ENCODE data around the gene TBC1D24.

TBC1D24 gene

DNA sequence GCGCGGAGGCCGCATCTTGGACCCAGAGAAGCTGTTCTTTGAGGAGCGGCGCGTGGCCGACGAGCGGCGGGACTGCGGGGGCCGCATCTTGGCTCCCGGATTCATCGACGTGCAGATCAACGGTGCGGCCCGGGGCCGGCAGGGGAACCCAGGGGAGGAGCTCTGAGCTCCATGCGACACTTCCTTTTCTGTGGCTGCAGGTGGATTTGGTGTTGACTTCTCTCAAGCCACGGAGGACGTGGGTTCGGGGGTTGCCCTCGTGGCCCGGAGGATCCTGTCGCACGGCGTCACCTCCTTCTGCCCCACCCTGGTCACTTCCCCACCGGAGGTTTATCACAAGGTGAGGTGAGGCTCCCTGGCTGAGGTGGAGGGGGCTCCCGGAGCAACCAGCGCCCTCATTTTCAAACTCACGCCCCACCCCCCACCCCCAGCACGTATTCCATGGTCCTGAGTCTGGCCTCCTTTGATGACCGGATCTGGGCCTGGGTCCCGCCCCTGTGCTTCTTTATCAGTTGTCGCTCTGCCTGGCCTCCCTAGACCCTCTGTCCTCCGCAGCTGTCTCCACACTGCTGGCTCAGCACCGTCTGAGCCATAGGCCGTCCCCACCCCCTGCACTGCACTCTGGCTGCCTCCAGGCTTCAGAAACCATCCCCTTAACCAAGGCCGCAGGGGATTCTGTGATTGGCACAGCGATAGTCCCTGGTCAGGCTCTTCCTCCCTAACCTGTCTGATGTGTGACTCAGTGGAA, 46.0 kb downstream of the TBC1D24 start:
- Histone ChIP-seq H3K27ac (ENCODE audit: low read length) (peak overlapping the region; percentile 11), H3K9ac (ENCODE audit: low read length in 2 of 2) (peak overlapping the region; percentile 6 to 71), H3K9me3 (ENCODE audit: control insufficient read depth in 2 of 2, low read length in 2 of 2) (no peaks in the 10 kb centered on the region), H3K4me3 (ENCODE audit: low read length in 2 of 2) (peak overlapping the region; percentile 72 to 75), H3K4me1 (ENCODE audit: control insufficient read depth, insufficient read depth, low read length) (peaks cover 49% of the 10 kb centered on the region), H3K36me3 (ENCODE audit: control insufficient read depth in 2 of 2, insufficient read depth in 2 of 2, low read length in 2 of 2) (peaks cover 9 to 16% of the 10 kb centered on the region in 2 donors), H3K27me3 (ENCODE audit: control insufficient read depth in 1 of 2, insufficient read depth in 2 of 2, low read length in 2 of 2) (no peaks in the 10 kb centered on the region)

DNA sequence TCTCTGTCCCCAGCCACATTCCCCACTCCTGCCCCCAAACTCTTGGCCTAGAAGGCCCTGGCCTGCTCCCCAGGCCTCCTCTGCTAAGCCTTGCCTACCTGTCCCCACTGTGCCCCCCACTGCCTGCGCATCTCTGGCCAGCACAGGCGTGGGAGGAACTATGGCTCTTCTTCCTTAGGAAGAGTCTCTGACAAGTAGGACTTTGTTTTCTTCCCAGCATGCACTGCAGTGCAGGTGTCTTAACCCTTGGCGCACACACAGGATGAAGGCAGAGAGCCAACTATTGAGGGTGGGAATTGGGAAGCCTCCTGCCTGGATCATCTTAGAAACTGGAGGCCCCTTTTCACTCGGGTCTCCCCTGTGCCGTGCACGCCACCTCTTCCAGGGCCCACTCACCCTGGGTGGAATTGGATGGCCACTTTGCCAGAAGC, 48.9 kb downstream of the TBC1D24 start:
- Histone ChIP-seq H3K36me3 (ENCODE audit: control insufficient read depth in 2 of 2, insufficient read depth in 2 of 2, low read length in 2 of 2) (peaks cover 16 to 34% of the 10 kb centered on the region in 2 donors), H3K4me1 (ENCODE audit: control insufficient read depth, insufficient read depth, low read length) (peaks cover 20% of the 10 kb centered on the region), H3K9ac (ENCODE audit: low read length in 2 of 2) (no peak overlapping the region), H3K4me3 (ENCODE audit: low read length in 2 of 2) (no peak overlapping the region), H3K27ac (ENCODE audit: low read length) (no peak overlapping the region), H3K9me3 (ENCODE audit: control insufficient read depth in 2 of 2, low read length in 2 of 2) (no peaks in the 10 kb centered on the region), H3K27me3 (ENCODE audit: control insufficient read depth in 1 of 2, insufficient read depth in 2 of 2, low read length in 2 of 2) (no peaks in the 10 kb centered on the region)

DNA sequence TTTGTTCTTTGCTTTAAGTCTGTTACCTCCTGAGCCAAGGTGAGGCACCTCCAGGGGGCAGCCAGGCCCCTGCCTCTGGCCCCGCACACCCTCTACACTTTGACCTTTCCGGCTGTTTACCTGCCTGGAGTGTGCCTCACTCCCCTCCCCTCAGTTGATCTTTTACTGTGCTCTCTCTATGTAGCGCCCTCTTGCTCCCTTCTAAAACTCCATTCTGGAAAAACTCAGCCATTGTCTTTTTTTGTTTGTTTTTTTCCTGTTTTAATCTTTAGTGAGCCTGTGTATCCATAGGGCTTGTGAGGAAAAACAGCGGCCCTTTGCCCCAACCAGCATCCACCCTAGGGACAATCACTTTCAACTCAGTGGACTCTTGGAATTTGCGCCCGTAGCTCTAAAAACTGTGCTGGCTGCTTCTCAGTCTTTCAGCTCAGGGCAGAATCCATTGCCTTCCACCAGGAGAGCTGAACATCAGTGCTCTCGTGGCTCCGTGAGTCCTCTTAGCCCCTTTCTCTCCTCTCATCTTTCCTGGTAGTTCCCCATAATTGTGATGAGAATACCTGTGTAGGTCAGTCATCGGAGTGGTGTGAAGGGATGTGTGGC, 49.5 kb downstream of the TBC1D24 start:
- no peak overlapping the region for H3K9ac ChIP-seq (ENCODE audit: low read length in 2 of 2)

DNA sequence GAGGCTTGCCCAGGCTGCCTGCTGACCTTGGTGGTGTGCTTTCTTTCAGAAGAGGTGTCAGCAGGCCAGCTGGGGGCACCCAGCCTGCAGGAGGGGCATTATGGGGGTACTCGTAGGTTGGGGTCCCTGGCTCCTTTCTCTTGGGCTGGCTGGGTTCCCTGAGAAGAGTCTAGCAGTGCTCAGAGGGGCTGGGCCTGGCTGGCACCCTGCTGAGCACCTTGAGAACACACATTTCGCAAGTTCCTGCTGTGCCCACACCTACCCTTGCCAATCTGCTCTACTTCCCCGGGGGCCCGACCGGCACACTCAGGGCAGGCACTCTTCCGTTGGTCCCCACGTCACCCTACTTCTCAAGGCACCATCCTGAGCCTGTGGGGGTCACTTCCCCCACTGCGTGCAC, 51.2 kb downstream of the TBC1D24 start:
- Histone ChIP-seq H3K27ac (ENCODE audit: low read length) (no peak overlapping the region), H3K9me3 (ENCODE audit: control insufficient read depth in 2 of 2, low read length in 2 of 2) (no peaks in the 10 kb centered on the region), H3K4me3 (ENCODE audit: low read length in 2 of 2) (no peak overlapping the region), H3K27me3 (ENCODE audit: control insufficient read depth in 1 of 2, insufficient read depth in 2 of 2, low read length in 2 of 2) (no peaks in the 10 kb centered on the region), H3K9ac (ENCODE audit: low read length in 2 of 2) (no peak overlapping the region), H3K36me3 (ENCODE audit: control insufficient read depth in 2 of 2, insufficient read depth in 2 of 2, low read length in 2 of 2) (peaks cover 20 to 35% of the 10 kb centered on the region in 2 donors), H3K4me1 (ENCODE audit: control insufficient read depth, insufficient read depth, low read length) (peaks cover 7% of the 10 kb centered on the region)

More for the DNA sequence above, 49.5 kb downstream of the TBC1D24 start:
- H3K9me3 ChIP-seq (ENCODE audit: control insufficient read depth in 2 of 2, low read length in 2 of 2): no peaks in the 10 kb centered on the region
- H3K4me3 ChIP-seq (ENCODE audit: low read length in 2 of 2): no peak overlapping the region
- H3K36me3 ChIP-seq (ENCODE audit: control insufficient read depth in 2 of 2, insufficient read depth in 2 of 2, low read length in 2 of 2): peaks cover 19 to 35% of the 10 kb centered on the region in 2 donors
- no peak overlapping the region for H3K27ac ChIP-seq (ENCODE audit: low read length)
- no peaks in the 10 kb centered on the region for H3K27me3 ChIP-seq (ENCODE audit: control insufficient read depth in 1 of 2, insufficient read depth in 2 of 2, low read length in 2 of 2)
- H3K4me1 ChIP-seq (ENCODE audit: control insufficient read depth, insufficient read depth, low read length): peaks cover 14% of the 10 kb centered on the region

DNA sequence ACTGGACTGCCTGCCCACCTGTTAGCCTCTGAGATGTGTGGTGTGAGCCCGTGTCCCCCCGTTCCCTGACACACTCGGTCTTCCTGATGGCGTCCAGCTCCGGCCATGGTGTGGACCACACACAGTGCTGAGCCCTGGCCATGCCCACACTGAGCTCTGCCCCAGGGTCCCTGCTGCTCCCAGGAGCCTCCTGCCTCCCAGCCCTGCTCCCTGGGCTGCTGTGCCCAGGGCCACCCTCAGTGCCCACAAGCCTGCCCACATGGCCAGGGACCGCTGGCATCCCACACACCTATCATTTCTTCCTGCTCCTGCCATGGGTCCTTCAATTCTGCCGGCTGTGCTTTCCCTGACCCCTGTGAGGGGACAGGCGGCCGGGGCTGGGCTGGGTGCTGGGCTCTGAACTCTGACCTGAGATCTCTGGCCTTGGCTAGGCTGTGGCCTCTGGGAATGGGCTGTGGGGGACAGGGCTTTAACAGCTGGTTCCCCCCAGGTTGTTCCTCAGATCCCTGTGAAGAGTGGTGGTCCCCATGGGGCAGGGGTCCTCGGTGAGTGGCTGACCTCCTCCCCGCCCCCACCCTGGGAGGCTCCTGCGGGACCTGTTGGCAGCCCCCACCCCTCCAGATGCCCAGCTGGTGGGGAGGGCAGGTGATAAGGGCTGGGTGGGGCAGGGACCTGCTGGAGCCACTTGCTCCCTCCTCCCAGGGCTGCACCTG, 52.3 kb downstream of the TBC1D24 start:
- Histone ChIP-seq H3K9me3 (ENCODE audit: control insufficient read depth in 2 of 2, low read length in 2 of 2) (no peaks in the 10 kb centered on the region), H3K4me3 (ENCODE audit: low read length in 2 of 2) (no peak overlapping the region), H3K4me1 (ENCODE audit: control insufficient read depth, insufficient read depth, low read length) (peaks cover 8% of the 10 kb centered on the region), H3K36me3 (ENCODE audit: control insufficient read depth in 2 of 2, insufficient read depth in 2 of 2, low read length in 2 of 2) (peaks cover 20 to 35% of the 10 kb centered on the region in 2 donors), H3K27ac (ENCODE audit: low read length) (no peak overlapping the region), H3K9ac (ENCODE audit: low read length in 2 of 2) (no peak overlapping the region), H3K27me3 (ENCODE audit: control insufficient read depth in 1 of 2, insufficient read depth in 2 of 2, low read length in 2 of 2) (no peaks in the 10 kb centered on the region)

DNA sequence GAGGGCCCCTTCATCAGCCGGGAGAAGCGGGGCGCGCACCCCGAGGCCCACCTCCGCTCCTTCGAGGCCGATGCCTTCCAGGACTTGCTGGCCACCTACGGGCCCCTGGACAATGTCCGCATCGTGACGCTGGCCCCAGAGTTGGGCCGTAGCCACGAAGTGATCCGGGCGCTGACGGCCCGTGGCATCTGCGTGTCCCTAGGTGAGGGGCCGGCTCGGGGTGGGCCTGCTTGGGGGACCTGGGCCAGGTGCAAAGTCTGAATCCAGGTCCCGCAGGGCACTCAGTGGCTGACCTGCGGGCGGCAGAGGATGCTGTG, 52.8 kb downstream of the TBC1D24 start:
- Histone ChIP-seq H3K36me3 (ENCODE audit: control insufficient read depth in 2 of 2, insufficient read depth in 2 of 2, low read length in 2 of 2) (peaks cover 20 to 35% of the 10 kb centered on the region in 2 donors), H3K9me3 (ENCODE audit: control insufficient read depth in 2 of 2, low read length in 2 of 2) (no peaks in the 10 kb centered on the region), H3K9ac (ENCODE audit: low read length in 2 of 2) (no peak overlapping the region), H3K4me1 (ENCODE audit: control insufficient read depth, insufficient read depth, low read length) (peaks cover 12% of the 10 kb centered on the region), H3K27ac (ENCODE audit: low read length) (no peak overlapping the region), H3K27me3 (ENCODE audit: control insufficient read depth in 1 of 2, insufficient read depth in 2 of 2, low read length in 2 of 2) (no peaks in the 10 kb centered on the region), H3K4me3 (ENCODE audit: low read length in 2 of 2) (no peak overlapping the region)

DNA sequence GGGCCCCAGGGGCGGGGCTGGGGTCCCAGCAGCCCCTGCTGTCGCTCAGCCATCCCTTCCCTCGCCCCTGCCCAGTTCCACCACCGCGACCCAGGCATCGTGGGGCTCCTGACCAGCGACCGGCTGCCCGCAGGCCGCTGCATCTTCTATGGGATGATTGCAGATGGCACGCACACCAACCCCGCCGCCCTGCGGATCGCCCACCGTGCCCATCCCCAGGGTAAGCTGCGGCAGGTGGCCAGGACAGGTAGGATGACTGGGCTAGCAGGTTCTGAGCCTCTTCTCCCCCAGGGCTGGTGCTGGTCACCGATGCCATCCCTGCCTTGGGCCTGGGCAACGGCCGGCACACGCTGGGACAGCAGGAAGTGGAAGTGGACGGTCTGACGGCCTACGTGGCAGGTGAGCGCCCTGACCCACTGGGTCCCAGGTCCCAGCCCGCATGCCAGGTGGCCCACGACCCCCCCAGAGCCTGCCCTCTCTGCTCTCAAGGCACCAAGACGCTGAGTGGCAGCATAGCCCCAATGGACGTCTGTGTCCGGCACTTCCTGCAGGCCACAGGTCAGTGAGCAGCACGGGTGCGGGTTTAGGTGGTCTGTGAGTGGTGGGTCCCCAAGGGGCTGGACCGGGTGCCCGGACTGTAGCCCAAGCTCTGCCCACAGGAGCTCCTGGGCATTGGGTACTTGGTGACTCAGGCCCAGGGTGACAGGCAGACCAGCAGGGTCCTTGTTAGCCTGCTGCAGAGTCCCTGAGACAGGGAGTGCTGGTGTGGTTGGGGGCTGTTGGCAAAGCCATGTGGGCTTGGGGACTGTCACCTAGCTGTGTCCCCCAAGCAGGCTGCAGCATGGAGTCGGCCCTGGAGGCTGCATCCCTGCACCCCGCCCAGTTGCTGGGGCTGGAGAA, 53.5 kb downstream of the TBC1D24 start:
- no peak overlapping the region for H3K9ac ChIP-seq (ENCODE audit: low read length in 2 of 2)
- H3K9me3 ChIP-seq (ENCODE audit: control insufficient read depth in 2 of 2, low read length in 2 of 2): no peaks in the 10 kb centered on the region
- H3K27me3 ChIP-seq (ENCODE audit: control insufficient read depth in 1 of 2, insufficient read depth in 2 of 2, low read length in 2 of 2): no peaks in the 10 kb centered on the region
- peaks cover 14% of the 10 kb centered on the region for H3K4me1 ChIP-seq (ENCODE audit: control insufficient read depth, insufficient read depth, low read length)
- peaks cover 19 to 32% of the 10 kb centered on the region in 2 donors for H3K36me3 ChIP-seq (ENCODE audit: control insufficient read depth in 2 of 2, insufficient read depth in 2 of 2, low read length in 2 of 2)
- no peak overlapping the region for H3K4me3 ChIP-seq (ENCODE audit: low read length in 2 of 2)
- no peak overlapping the region for H3K27ac ChIP-seq (ENCODE audit: low read length)

DNA sequence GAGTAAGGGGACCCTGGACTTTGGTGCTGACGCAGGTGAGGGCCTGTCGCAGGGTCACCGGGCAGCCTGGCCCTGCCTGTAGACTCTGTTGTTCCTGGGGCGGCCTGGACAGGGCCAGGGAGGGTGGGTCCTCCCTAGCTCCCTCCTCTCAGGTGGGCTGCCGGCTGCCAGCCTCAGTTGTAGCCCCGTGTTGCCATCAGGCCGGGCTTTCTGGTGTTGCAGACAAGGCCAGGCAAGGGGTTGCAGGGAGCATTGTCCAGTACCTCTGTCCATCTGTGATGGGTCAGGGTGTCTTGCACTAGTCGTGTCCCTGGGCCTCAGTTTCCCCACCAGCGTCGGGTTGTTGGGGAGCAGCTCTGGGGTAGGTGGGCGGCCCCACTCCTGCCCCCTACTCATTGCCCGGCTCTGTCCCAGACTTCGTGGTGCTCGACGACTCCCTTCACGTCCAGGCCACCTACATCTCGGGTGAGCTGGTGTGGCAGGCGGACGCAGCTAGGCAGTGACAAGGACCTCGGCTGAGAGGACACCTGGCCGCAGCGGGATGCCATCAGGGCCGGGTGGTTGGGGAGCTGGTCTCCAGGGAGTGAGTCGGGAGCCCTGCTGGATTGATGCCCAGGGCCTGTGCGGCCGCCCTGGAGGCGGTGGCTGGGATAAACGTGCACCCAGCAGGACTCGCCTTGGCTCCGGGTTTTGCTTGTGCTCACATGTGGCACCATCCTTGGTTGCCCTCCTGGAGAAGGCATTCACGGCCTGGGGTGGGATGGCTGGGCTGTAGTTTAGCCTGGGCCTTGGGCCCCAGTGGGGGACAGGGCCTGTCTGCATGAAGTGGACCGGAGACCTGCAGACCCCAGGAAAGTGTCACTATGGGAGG, 54.4 kb downstream of the TBC1D24 start:
- Histone ChIP-seq H3K27me3 (ENCODE audit: control insufficient read depth in 1 of 2, insufficient read depth in 2 of 2, low read length in 2 of 2) (no peaks in the 10 kb centered on the region), H3K4me1 (ENCODE audit: control insufficient read depth, insufficient read depth, low read length) (peaks cover 14% of the 10 kb centered on the region), H3K9ac (ENCODE audit: low read length in 2 of 2) (no peak overlapping the region), H3K36me3 (ENCODE audit: control insufficient read depth in 2 of 2, insufficient read depth in 2 of 2, low read length in 2 of 2) (peaks cover 12 to 24% of the 10 kb centered on the region in 2 donors), H3K9me3 (ENCODE audit: control insufficient read depth in 2 of 2, low read length in 2 of 2) (no peaks in the 10 kb centered on the region), H3K4me3 (ENCODE audit: low read length in 2 of 2) (no peak overlapping the region), H3K27ac (ENCODE audit: low read length) (no peak overlapping the region)

DNA sequence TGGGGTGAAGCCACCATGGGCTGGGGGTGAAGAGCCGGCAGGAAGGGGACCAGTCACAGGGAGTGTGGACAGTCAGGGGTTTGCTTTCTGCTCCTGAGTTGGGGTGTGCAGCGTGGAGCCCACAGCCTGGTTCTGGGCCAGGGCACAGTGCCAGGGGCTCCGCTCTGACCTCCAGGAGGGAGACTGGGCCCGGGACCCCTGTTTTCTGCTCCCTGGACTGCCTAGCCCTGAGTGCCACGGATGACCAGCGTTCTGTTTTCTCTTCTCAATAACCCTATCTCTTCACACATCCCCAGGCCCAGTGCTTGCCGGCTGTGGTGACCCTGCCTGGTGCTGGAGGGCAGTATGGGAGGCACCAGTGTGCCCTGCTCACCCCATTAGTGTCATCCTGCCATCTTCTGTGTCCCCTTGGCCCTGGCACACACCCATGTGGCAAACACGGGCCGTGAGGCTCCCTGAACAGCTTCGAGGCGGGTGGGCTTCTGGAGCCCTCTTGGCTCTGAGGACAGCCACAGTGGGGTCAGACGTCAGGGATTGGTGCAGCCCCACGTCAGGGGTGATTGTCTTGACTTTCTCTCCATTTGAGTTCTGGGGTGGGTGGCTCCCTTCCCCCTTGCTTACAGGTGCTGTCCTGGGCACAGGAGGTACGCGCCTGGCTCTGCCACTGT, 55.2 kb downstream of the TBC1D24 start:
- H3K27me3 ChIP-seq (ENCODE audit: control insufficient read depth in 1 of 2, insufficient read depth in 2 of 2, low read length in 2 of 2): no peaks in the 10 kb centered on the region
- peaks cover 11 to 20% of the 10 kb centered on the region in 2 donors for H3K36me3 ChIP-seq (ENCODE audit: control insufficient read depth in 2 of 2, insufficient read depth in 2 of 2, low read length in 2 of 2)
- no peak overlapping the region for H3K9ac ChIP-seq (ENCODE audit: low read length in 2 of 2)
- peaks cover 14% of the 10 kb centered on the region for H3K4me1 ChIP-seq (ENCODE audit: control insufficient read depth, insufficient read depth, low read length)
- no peaks in the 10 kb centered on the region for H3K9me3 ChIP-seq (ENCODE audit: control insufficient read depth in 2 of 2, low read length in 2 of 2)
- H3K4me3 ChIP-seq (ENCODE audit: low read length in 2 of 2): no peak overlapping the region
- H3K27ac ChIP-seq (ENCODE audit: low read length): no peak overlapping the region
